Loucy (cell line): ENCODE measurements around the gene FES.
"Not testable (repeated sequence)": the region's sequence is repeated elsewhere in the genome, so short reads cannot be mapped to it uniquely, and the experiment has no call there.

Experiments used
- H2AFZ ChIP-seq: fragments of 200-600 bp; sonication (generic); 2 replicates; pipeline ENCODE4 v1.6.0; 2016; ENCODE audit warnings: antibody characterized with exemption, mild to moderate bottlenecking, low read length, moderate library complexity
- H3F3A ChIP-seq: fragments of 200-600 bp; 2 replicates; pipeline ENCODE4 v1.6.0; 2016; ENCODE audit warnings: antibody characterized with exemption, low read depth, mild to moderate bottlenecking
- H3K27me3 ChIP-seq: fragments of 200-600 bp; sonication (generic); 2 replicates; pipeline ENCODE4 v1.6.1; 2014; ENCODE audit warnings: low read length, mild to moderate bottlenecking; ENCODE audit not compliant: insufficient read depth, poor library complexity, severe bottlenecking
- H3K36me3 ChIP-seq: fragments of 200-600 bp; sonication (generic); 2 replicates; pipeline ENCODE4 v1.6.1; 2016; ENCODE audit warnings: low read length; ENCODE audit not compliant: insufficient read depth
- H3K4me1 ChIP-seq: fragments of 200-600 bp; sonication (generic); 2 replicates; pipeline ENCODE4 v1.5.1; 2014; ENCODE audit warnings: low read length, mild to moderate bottlenecking; ENCODE audit not compliant: insufficient read depth, poor library complexity, severe bottlenecking
- H3K4me2 ChIP-seq: fragments of 200-600 bp; sonication (generic); 2 replicates; pipeline ENCODE4 v1.6.0; 2014; ENCODE audit warnings: antibody characterized with exemption, low read length, low read depth, mild to moderate bottlenecking; ENCODE audit not compliant: poor library complexity, severe bottlenecking
- H3K4me3 ChIP-seq: fragments of 200-600 bp; sonication (generic); 2 replicates; pipeline ENCODE4 v1.5.1; 2014; ENCODE audit warnings: low read length, mild to moderate bottlenecking, mixed read lengths; ENCODE audit not compliant: poor library complexity, severe bottlenecking
- H3K79me2 ChIP-seq: fragments of 200-600 bp; sonication (generic); 2 replicates; pipeline ENCODE4 v1.6.1; 2014; ENCODE audit warnings: low read length; ENCODE audit not compliant: insufficient read depth
- H3K9ac ChIP-seq: fragments of 200-600 bp; sonication (generic); 2 replicates; pipeline ENCODE4 v1.6.0; 2014; ENCODE audit warnings: mild to moderate bottlenecking, low read depth, low read length, moderate library complexity; ENCODE audit not compliant: poor library complexity, severe bottlenecking
- H3K9me2 ChIP-seq: fragments of 200-600 bp; sonication (generic); replicated peaks from 2 replicates; pipeline ENCODE4 v1.6.1; 2016; ENCODE audit warnings: low read depth, low read length, mixed read lengths
- H3K9me3 ChIP-seq: fragments of 200-600 bp; sonication (generic); 2 replicates; pipeline ENCODE4 v1.6.1; 2014; ENCODE audit warnings: mild to moderate bottlenecking, antibody characterized with exemption, low read length, low read depth; ENCODE audit not compliant: insufficient read depth
- H4K20me1 ChIP-seq: fragments of 200-600 bp; sonication (generic); 2 replicates; pipeline ENCODE4 v1.6.0; 2014; ENCODE audit warnings: antibody characterized with exemption, low read length, mild to moderate bottlenecking; ENCODE audit not compliant: insufficient read depth, poor library complexity, severe bottlenecking
- EZH2phosphoT487 ChIP-seq: fragments of 200-600 bp; IDR thresholded peaks from 2 replicates; pipeline ENCODE4 v1.6.1; 2018; ENCODE audit warnings: antibody characterized with exemption, mild to moderate bottlenecking, moderate library complexity, borderline replicate concordance
- TF ChIP-seq, protein P1 (sequence below): fragments of 200-600 bp; sonication (generic); conservative IDR thresholded peaks from 2 replicates; pipeline ENCODE4 v1.5.1; 2014; ENCODE audit warnings: mild to moderate bottlenecking, antibody characterized with exemption, low read length

The FES gene

GRCh38 chr15:90918835-90919234 is 34.5 kb downstream of the FES start:
- no peak for TF ChIP-seq EZH2phosphoT487
- TF ChIP-seq, protein P1, sequence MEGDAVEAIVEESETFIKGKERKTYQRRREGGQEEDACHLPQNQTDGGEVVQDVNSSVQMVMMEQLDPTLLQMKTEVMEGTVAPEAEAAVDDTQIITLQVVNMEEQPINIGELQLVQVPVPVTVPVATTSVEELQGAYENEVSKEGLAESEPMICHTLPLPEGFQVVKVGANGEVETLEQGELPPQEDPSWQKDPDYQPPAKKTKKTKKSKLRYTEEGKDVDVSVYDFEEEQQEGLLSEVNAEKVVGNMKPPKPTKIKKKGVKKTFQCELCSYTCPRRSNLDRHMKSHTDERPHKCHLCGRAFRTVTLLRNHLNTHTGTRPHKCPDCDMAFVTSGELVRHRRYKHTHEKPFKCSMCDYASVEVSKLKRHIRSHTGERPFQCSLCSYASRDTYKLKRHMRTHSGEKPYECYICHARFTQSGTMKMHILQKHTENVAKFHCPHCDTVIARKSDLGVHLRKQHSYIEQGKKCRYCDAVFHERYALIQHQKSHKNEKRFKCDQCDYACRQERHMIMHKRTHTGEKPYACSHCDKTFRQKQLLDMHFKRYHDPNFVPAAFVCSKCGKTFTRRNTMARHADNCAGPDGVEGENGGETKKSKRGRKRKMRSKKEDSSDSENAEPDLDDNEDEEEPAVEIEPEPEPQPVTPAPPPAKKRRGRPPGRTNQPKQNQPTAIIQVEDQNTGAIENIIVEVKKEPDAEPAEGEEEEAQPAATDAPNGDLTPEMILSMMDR, result no peak
- no peak overlapping the region for H2AFZ ChIP-seq
- H4K20me1 ChIP-seq, result no peaks in the 10 kb centered on the region
- H3K4me3 ChIP-seq, result no peak overlapping the region
- no peaks in the 10 kb centered on the region for H3K4me1 ChIP-seq
- no peaks in the 10 kb centered on the region for H3K9me3 ChIP-seq
- H3K4me2 ChIP-seq, result no peak overlapping the region
- no peaks in the 10 kb centered on the region for H3K9me2 ChIP-seq
- H3K79me2 ChIP-seq, result no peaks in the 10 kb centered on the region
- H3F3A ChIP-seq, result no peaks in the 10 kb centered on the region
- H3K27me3 ChIP-seq, result no peaks in the 10 kb centered on the region
- no peak overlapping the region for H3K9ac ChIP-seq
- peaks cover 6% of the 10 kb centered on the region; the same call in 1 of the 2 replicates for H3K36me3 ChIP-seq

DNA sequence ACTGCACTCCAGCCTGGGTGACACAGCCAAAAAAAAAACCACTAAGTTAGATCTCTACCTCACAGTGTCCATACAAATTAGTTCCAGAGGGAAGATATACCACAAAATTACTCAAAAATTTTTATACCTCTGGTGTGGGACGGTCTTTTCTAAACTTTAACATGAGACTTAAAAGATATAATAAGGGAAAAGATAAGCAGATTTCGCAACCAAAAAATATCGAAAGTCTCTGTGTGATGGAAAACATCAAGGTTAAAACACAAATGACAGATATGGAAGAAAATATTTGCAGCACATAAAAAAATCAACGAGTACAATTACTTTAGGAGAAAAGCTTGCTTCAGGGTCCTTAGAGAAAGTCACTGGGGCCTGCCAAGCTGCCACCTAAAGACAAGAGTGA is 37.6 kb downstream of the FES start:
- TF ChIP-seq, protein P1, result no peak
- no peaks in the 10 kb centered on the region for H3K79me2 ChIP-seq
- H3K9me3 ChIP-seq, result no peaks in the 10 kb centered on the region
- no peak overlapping the region for H3K4me3 ChIP-seq
- H3F3A ChIP-seq, result no peaks in the 10 kb centered on the region
- peaks cover 4% of the 10 kb centered on the region; the same call in 1 of the 2 replicates for H3K36me3 ChIP-seq
- H3K4me1 ChIP-seq, result no peaks in the 10 kb centered on the region
- no peaks in the 10 kb centered on the region for H3K9me2 ChIP-seq
- H3K9ac ChIP-seq, result no peak overlapping the region
- no peaks in the 10 kb centered on the region for H4K20me1 ChIP-seq
- no peak overlapping the region for H3K4me2 ChIP-seq
- H2AFZ ChIP-seq, result no peak overlapping the region
- H3K27me3 ChIP-seq, result no peaks in the 10 kb centered on the region

- not testable (repeated sequence) for H3K9me3 ChIP-seq, H3K4me1 ChIP-seq, H3K79me2 ChIP-seq, H3K9ac ChIP-seq, H3K4me3 ChIP-seq, H2AFZ ChIP-seq, H4K20me1 ChIP-seq, H3K27me3 ChIP-seq, H3K36me3 ChIP-seq, H3K9me2 ChIP-seq, H3F3A ChIP-seq, H3K4me2 ChIP-seq
Measured at GRCh38 chr15:90922712-90923322, 38.5 kb downstream of the FES start.

- Histone ChIP-seq H2AFZ (no peak overlapping the region), H4K20me1 (no peaks in the 10 kb centered on the region), H3K4me3 (no peak overlapping the region), H3K4me2 (no peak overlapping the region), H3K27me3 (no peaks in the 10 kb centered on the region), H3K9ac (no peak overlapping the region), H3K9me2 (no peaks in the 10 kb centered on the region), H3K79me2 (peaks cover 8% of the 10 kb centered on the region; the same call in 1 of the 2 replicates), H3K9me3 (no peaks in the 10 kb centered on the region), H3K4me1 (peaks cover 3% of the 10 kb centered on the region), H3K36me3 (no peaks in the 10 kb centered on the region; the same call in 1 of the 2 replicates), H3F3A (no peaks in the 10 kb centered on the region)
- TF ChIP-seq, protein P1, result no peak
- TF ChIP-seq EZH2phosphoT487, result no peak
Measured at GRCh38 chr15:90924375-90924774, 40.1 kb downstream of the FES start.

DNA sequence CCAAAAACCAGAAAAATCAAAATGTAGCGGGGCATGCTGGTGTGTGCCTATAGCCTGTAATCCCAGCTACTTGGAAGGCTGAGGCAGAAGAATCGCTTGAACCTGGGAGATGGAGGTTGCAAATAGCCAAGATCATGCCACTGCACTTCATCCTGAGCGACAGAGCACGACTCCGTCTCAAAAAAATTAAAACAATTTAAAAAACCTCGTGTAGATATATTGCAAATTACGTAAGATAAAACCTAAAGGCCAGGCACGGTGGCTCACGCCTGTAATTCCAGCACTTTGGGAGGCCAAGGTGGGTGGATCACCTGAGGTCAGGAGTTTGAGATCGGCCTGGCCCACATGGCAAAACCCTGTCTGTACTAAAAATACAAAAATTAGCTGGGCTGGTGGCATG is 42.5 kb downstream of the FES start:
- H3K4me2 ChIP-seq, H3K4me3 ChIP-seq, H3F3A ChIP-seq, H3K27me3 ChIP-seq, H3K9ac ChIP-seq, H3K9me2 ChIP-seq, H3K9me3 ChIP-seq, H4K20me1 ChIP-seq, H3K36me3 ChIP-seq, H2AFZ ChIP-seq: not testable (repeated sequence)
- Histone ChIP-seq H3K79me2 (peaks cover 19% of the 10 kb centered on the region; the same call in 1 of the 2 replicates), H3K4me1 (peaks cover 18% of the 10 kb centered on the region)
